Measurements from ENCODE around the gene SLC4A8.

- TF ChIP-seq CTCF (IDR thresholded peaks at IDR 0.05) (no peak), POLR2A (IDR thresholded peaks at IDR 0.05) (no peak)
Observed at GRCh38 chr12:51517316-51517715, 92.7 kb downstream of the SLC4A8 start.
